ENCODE measurements around the gene ULBP1.

DNA sequence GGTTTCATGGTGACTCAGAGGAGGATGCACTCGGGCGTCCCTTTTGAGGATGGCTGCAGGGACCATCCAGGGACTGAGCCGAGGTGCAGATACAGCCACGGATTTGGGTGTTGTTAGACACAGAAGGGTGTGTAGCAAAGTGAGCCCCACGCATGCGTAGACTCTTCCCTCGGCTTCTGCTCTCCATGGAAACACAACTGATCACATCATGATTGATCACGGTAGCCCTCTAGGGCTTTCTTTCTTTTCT, 606 bp upstream of the ULBP1 start:
- TF ChIP-seq, protein P1, sequence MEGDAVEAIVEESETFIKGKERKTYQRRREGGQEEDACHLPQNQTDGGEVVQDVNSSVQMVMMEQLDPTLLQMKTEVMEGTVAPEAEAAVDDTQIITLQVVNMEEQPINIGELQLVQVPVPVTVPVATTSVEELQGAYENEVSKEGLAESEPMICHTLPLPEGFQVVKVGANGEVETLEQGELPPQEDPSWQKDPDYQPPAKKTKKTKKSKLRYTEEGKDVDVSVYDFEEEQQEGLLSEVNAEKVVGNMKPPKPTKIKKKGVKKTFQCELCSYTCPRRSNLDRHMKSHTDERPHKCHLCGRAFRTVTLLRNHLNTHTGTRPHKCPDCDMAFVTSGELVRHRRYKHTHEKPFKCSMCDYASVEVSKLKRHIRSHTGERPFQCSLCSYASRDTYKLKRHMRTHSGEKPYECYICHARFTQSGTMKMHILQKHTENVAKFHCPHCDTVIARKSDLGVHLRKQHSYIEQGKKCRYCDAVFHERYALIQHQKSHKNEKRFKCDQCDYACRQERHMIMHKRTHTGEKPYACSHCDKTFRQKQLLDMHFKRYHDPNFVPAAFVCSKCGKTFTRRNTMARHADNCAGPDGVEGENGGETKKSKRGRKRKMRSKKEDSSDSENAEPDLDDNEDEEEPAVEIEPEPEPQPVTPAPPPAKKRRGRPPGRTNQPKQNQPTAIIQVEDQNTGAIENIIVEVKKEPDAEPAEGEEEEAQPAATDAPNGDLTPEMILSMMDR (IDR thresholded peaks at IDR 0.05), result no peak
- TF ChIP-seq EZH2 (IDR thresholded peaks at IDR 0.05) (no peak), EZH2phosphoT487 (IDR thresholded peaks at IDR 0.05) (no peak)

All from neural progenitor cell (in vitro differentiated cells).